Epithelial cell of esophagus (primary cell): ENCODE measurements around the gene STX1A.

Experiments
- DNase-seq: peaks from one replicate; pipeline ENCODE4 v3.0.0; 2010; ENCODE audit warnings: low read depth
- H3K4me3 ChIP-seq: 2 replicates; pipeline ENCODE4 v1.5.1; 2011; ENCODE audit warnings: mild to moderate bottlenecking, low read length, control low read depth
- TF ChIP-seq, protein P1 (sequence below): IDR thresholded peaks from 2 replicates; pipeline ENCODE4 v1.5.1; 2011; ENCODE audit warnings: low read depth, mild to moderate bottlenecking, low read length, control low read depth, inconsistent platforms; ENCODE audit not compliant: insufficient read depth; ENCODE audit errors: missing control alignments

STX1A gene

GRCh38 chr7:73749931-73750776 is 30.7 kb upstream of the STX1A start:
- TF ChIP-seq, protein P1, sequence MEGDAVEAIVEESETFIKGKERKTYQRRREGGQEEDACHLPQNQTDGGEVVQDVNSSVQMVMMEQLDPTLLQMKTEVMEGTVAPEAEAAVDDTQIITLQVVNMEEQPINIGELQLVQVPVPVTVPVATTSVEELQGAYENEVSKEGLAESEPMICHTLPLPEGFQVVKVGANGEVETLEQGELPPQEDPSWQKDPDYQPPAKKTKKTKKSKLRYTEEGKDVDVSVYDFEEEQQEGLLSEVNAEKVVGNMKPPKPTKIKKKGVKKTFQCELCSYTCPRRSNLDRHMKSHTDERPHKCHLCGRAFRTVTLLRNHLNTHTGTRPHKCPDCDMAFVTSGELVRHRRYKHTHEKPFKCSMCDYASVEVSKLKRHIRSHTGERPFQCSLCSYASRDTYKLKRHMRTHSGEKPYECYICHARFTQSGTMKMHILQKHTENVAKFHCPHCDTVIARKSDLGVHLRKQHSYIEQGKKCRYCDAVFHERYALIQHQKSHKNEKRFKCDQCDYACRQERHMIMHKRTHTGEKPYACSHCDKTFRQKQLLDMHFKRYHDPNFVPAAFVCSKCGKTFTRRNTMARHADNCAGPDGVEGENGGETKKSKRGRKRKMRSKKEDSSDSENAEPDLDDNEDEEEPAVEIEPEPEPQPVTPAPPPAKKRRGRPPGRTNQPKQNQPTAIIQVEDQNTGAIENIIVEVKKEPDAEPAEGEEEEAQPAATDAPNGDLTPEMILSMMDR = no peak
- H3K4me3 ChIP-seq = no peak overlapping the region
- no peak for DNase-seq

DNA sequence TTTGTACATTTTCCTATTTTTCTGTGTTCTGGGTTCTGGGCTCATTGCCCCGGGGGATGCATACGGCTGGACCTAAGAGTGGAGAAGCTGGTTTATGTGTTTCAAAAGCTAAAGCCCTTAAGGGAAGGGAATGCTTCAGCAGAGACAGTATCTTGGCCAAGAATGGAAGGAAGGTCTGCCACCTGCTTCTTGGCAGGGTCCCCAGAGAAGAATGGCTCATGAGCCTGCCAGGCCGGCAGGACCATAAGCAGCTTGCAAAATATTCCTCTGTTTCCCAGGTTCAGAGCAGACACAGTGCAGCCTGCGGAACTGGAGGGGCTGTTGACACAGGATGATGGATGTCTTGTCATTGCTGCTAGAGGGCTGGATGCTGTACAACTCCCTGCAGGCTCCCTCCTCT is 26.9 kb upstream of the STX1A start:
- TF ChIP-seq, protein P1 = no peak
- no peak for DNase-seq
- no peak overlapping the region for H3K4me3 ChIP-seq

GRCh38 chr7:73742753-73743641 is 23.5 kb upstream of the STX1A start:
- DNase-seq = peak; percentile 16
- no peak overlapping the region for H3K4me3 ChIP-seq
- TF ChIP-seq, protein P1 = no peak

- H3K4me3 ChIP-seq = no peak overlapping the region
- TF ChIP-seq, protein P1 = no peak
These were observed 22.9 kb upstream of the STX1A start for GRCh38 chr7:73742338-73742752.

DNA sequence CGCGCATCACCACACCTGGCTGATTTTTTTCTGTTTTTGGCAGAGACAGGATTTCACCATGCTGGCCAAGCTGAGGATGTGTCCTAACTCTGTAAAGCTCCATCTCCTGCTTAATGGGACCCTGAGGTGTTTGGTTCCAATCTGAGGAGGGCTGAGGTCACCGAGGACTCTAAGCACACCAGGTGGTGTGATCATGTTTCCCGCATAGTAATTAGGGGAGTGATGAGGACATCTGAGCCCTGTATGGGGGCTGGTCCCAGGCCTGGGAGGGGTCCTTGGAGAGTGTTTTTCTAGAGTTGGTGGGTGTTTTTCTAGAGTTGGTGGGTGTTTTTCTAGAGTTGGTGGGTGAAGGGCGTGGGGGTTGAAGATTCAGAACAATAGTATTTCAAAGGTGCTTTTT is 22.1 kb upstream of the STX1A start:
- DNase-seq = no peak
- no peak overlapping the region for H3K4me3 ChIP-seq
- TF ChIP-seq, protein P1 = no peak

More at GRCh38 chr7:73742338-73742752, 22.9 kb upstream of the STX1A start:
- DNase-seq = no peak

- DNase-seq = no peak
- TF ChIP-seq, protein P1 = no peak
- no peak overlapping the region for H3K4me3 ChIP-seq
These were observed 21.3 kb upstream of the STX1A start for GRCh38 chr7:73740771-73741170.
